PC-9 (cell line): ENCODE results near the gene LINS1.

Source experiments
- CTCF ChIP-seq: fragments of 200-600 bp; sonication (generic); conservative IDR thresholded peaks from 2 replicates; pipeline ENCODE4 v1.6.1; 2017; ENCODE audit warnings: mixed run types, antibody characterized with exemption, mild to moderate bottlenecking, moderate library complexity
- EZH2 ChIP-seq: fragments of 200-600 bp; sonication (generic); IDR thresholded peaks from 2 replicates; pipeline ENCODE4 v1.8.0; 2017; ENCODE audit warnings: antibody characterized with exemption, low read depth

GRCh38 chr15:100571592-100572167 lies 30.3 kb downstream of the LINS1 start:
- no peak for TF ChIP-seq CTCF
- no peak for TF ChIP-seq EZH2
